Gastrocnemius medialis (tissue), 4 donors: ENCODE measurements around the gene LIME1.

ENCODE experiments used
- CTCF ChIP-seq, 5 experiments: fragments of 450-650 bp in 3 of 5; fragments of 200-600 bp in 2 of 5; sonication (generic) in 2 of 5; IDR thresholded peaks in 4 of 5; conservative IDR thresholded peaks in 1 of 5; 1 replicate in 4 of 5; 2 replicates in 1 of 5; pipeline ENCODE4 v1.5.1; 2016 to 2019; ENCODE audit warnings: antibody characterized with exemption in 5 of 5, mild to moderate bottlenecking in 3 of 5, moderate library complexity in 3 of 5
- POLR2A ChIP-seq, 2 donors: fragments of 450-650 bp; IDR thresholded peaks; one replicate each; pipeline ENCODE4 v1.6.1; 2017; ENCODE audit warnings: antibody characterized with exemption in 2 of 2, mild to moderate bottlenecking in 2 of 2, moderate library complexity in 2 of 2

GRCh38 chr20:63733117-63733516 is 3.3 kb upstream of the LIME1 start:
- TF ChIP-seq CTCF (IDR thresholded peaks at IDR 0.05 in 4 of 5, conservative IDR thresholded peaks at IDR 0.05 in 1 of 5): no peak
- TF ChIP-seq POLR2A (IDR thresholded peaks at IDR 0.05): no peak
